ENCODE data around the gene YY1.

The YY1 gene

GRCh38 chr14:100238419-100239210 lies at the start of gene YY1:
TSS of gene YY1 (plus strand) at chr14:100239144. CDS start at chr14:100239245, 101 bp downstream.
- no peak for TF ChIP-seq CTCF (IDR thresholded peaks at IDR 0.05; ENCODE audit: insufficient read depth, low read depth, low read length, missing control alignments)
- DNase-seq (ENCODE audit: low read depth), result peak; percentile 99
- peak within 1 kb of the TSS; percentile 88 for H3K4me3 ChIP-seq (ENCODE audit: low read length)

GRCh38 chr14:100190126-100190525 lies 48.8 kb upstream of the YY1 start:
- TF ChIP-seq CTCF (IDR thresholded peaks at IDR 0.05; ENCODE audit: insufficient read depth, low read depth, low read length, missing control alignments), result no peak
- peak; percentile 72 for DNase-seq (ENCODE audit: low read depth)
- no peak overlapping the region for H3K4me3 ChIP-seq (ENCODE audit: low read length)

- no peak overlapping the region for H3K4me3 ChIP-seq (ENCODE audit: low read length)
- no peak for DNase-seq (ENCODE audit: low read depth)
- no peak for TF ChIP-seq CTCF (IDR thresholded peaks at IDR 0.05; ENCODE audit: insufficient read depth, low read depth, low read length, missing control alignments)
Observed at GRCh38 chr14:100191584-100192249, 47.2 kb upstream of the YY1 start.

GRCh38 chr14:100192250-100192671 lies 46.7 kb upstream of the YY1 start:
- DNase-seq (ENCODE audit: low read depth), result no peak
- TF ChIP-seq CTCF (IDR thresholded peaks at IDR 0.05; ENCODE audit: insufficient read depth, low read depth, low read length, missing control alignments), result no peak
- peak overlapping the region; percentile 50 for H3K4me3 ChIP-seq (ENCODE audit: low read length)

- H3K4me3 ChIP-seq (ENCODE audit: low read length), result peak overlapping the region; percentile 50
- TF ChIP-seq CTCF (IDR thresholded peaks at IDR 0.05; ENCODE audit: insufficient read depth, low read depth, low read length, missing control alignments), result peak; percentile 48
- peak; percentile 99 for DNase-seq (ENCODE audit: low read depth)
Observed at GRCh38 chr14:100192672-100193416, 46.1 kb upstream of the YY1 start.

- no peak for TF ChIP-seq CTCF (IDR thresholded peaks at IDR 0.05; ENCODE audit: insufficient read depth, low read depth, low read length, missing control alignments)
- no peak for DNase-seq (ENCODE audit: low read depth)
- H3K4me3 ChIP-seq (ENCODE audit: low read length), result peak overlapping the region; percentile 36
Observed at GRCh38 chr14:100193417-100194357, 45.3 kb upstream of the YY1 start.

All from epithelial cell of esophagus (primary cell).